ENCODE measurements around the gene SCARB1. TPM values are rescaled to one million over a fixed set of nuclear protein-coding genes. Genes with fewer than 3 reads are reported as not detected.

Gene SCARB1
- total and polyA plus RNA-seq, 8 donors = 23.5 to 36.5 (median 30.4) TPM

- Histone ChIP-seq H3K36me3 (peaks cover 0 to 24% of the 10 kb centered on the region in 2 donors), H3K4me1 (peaks cover 0 to 9% of the 10 kb centered on the region in 2 donors), H3K27ac (no peak overlapping the region), H3K9me3 (no peaks in the 10 kb centered on the region), H3K4me3 (no peak overlapping the region), H3K27me3 (no peaks in the 10 kb centered on the region)
- ATAC-seq (no peak), DNase-seq (no peak)
- no peak for TF ChIP-seq CTCF (IDR thresholded peaks at IDR 0.05)
- intact Hi-C loops (cut with DNase I) = no loop called here
These were observed 81.5 kb downstream of the SCARB1 start for GRCh38 chr12:124782132-124782531.

- no peak for TF ChIP-seq CTCF (IDR thresholded peaks at IDR 0.05)
- no peaks in the 10 kb centered on the region for H3K9me3 ChIP-seq
- H3K4me1 ChIP-seq = peaks cover 0 to 20% of the 10 kb centered on the region in 2 donors
- no peak overlapping the region for H3K27ac ChIP-seq
- no peaks in the 10 kb centered on the region for H3K27me3 ChIP-seq
- DNase-seq = no peak
- no peak overlapping the region for H3K4me3 ChIP-seq
- peaks cover 0 to 19% of the 10 kb centered on the region in 2 donors for H3K36me3 ChIP-seq
- intact Hi-C loops (cut with DNase I) = no loop called here
- ATAC-seq = no peak
These were observed 82.6 kb downstream of the SCARB1 start for GRCh38 chr12:124780752-124781685.

- Histone ChIP-seq H3K4me3 (no peak overlapping the region), H3K4me1 (peaks cover under 1 to 27% of the 10 kb centered on the region in 2 donors), H3K27ac (no peak overlapping the region), H3K27me3 (no peaks in the 10 kb centered on the region), H3K36me3 (peaks cover 0 to 13% of the 10 kb centered on the region in 2 donors), H3K9me3 (no peaks in the 10 kb centered on the region)
- no peak for TF ChIP-seq CTCF (IDR thresholded peaks at IDR 0.05)
- DNase-seq = no peak
- ATAC-seq = no peak
- intact Hi-C loops (cut with DNase I) = no loop called here
These were observed 83.3 kb downstream of the SCARB1 start for GRCh38 chr12:124780336-124780735.

- ATAC-seq = no peak
- Histone ChIP-seq H3K9me3 (no peaks in the 10 kb centered on the region), H3K36me3 (peaks cover 0 to 4% of the 10 kb centered on the region in 2 donors), H3K4me1 (peaks cover 2 to 36% of the 10 kb centered on the region in 2 donors), H3K27ac (no peak overlapping the region), H3K4me3 (no peak overlapping the region), H3K27me3 (no peaks in the 10 kb centered on the region)
- TF ChIP-seq CTCF (IDR thresholded peaks at IDR 0.05) = no peak
- DNase-seq = no peak
- intact Hi-C loops (cut with DNase I) = loop anchor here in 1 of 2 donors (10.0 kb wide), 1 partner anchor 745 kb away; no protein-coding TSS in a partner anchor
These were observed 84.2 kb downstream of the SCARB1 start for GRCh38 chr12:124779161-124780141.

Data from left lung (tissue), 10 donors.